Esophagus muscularis mucosa (tissue), 3 donors: ENCODE measurements around the gene CLIC4.

Experiments used
- POLR2A ChIP-seq: fragments of 450-650 bp; IDR thresholded peaks from one replicate; pipeline ENCODE4 v1.6.1; 2017; ENCODE audit warnings: antibody characterized with exemption, moderate library complexity, mild to moderate bottlenecking, low read depth
- TF ChIP-seq, protein P1 (sequence below), 3 experiments: fragments of 200-600 bp in 2 of 3; fragments of 450-650 bp in 1 of 3; sonication (generic) in 2 of 3; IDR thresholded peaks; one replicate each; pipeline ENCODE4 v1.5.1; 2017 to 2019; ENCODE audit warnings: antibody characterized with exemption in 3 of 3, mild to moderate bottlenecking in 2 of 3, moderate library complexity in 1 of 3

DNA sequence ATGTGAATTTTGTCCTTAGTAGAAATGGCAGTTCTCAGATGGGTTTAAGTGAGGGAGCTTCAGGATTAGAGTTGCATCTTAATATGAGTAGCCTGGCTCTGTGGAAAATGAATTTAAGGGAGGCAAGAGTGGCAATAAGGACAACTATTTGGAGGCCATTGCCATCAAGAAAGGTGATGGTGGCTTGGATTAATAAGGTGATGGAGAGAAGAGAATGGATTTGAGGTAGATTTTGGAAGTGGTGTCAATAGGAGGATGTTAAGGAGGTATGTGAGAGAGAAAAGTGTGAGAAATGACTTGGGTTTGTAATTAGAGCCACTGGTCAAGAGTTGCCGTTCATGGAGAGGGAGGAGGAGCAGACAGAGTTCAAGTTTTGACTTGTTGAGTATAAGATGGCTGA, 16.3 kb downstream of the CLIC4 start:
- TF ChIP-seq, protein P1, sequence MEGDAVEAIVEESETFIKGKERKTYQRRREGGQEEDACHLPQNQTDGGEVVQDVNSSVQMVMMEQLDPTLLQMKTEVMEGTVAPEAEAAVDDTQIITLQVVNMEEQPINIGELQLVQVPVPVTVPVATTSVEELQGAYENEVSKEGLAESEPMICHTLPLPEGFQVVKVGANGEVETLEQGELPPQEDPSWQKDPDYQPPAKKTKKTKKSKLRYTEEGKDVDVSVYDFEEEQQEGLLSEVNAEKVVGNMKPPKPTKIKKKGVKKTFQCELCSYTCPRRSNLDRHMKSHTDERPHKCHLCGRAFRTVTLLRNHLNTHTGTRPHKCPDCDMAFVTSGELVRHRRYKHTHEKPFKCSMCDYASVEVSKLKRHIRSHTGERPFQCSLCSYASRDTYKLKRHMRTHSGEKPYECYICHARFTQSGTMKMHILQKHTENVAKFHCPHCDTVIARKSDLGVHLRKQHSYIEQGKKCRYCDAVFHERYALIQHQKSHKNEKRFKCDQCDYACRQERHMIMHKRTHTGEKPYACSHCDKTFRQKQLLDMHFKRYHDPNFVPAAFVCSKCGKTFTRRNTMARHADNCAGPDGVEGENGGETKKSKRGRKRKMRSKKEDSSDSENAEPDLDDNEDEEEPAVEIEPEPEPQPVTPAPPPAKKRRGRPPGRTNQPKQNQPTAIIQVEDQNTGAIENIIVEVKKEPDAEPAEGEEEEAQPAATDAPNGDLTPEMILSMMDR (IDR thresholded peaks at IDR 0.05) = no peak
- TF ChIP-seq POLR2A = no peak
